PC-3 (cell line): ENCODE results near the gene SEC31B. TPM values are rescaled to one million over a fixed set of nuclear protein-coding genes. Genes with fewer than 3 reads are reported as not detected.
A peak's percentile ranks its signal among the peaks of the same experiment; 100 is the strongest.

Experiments
- ATAC-seq: fragments of 200-7000 bp; cut with Tn5 transposase; 2 replicates; pipeline ENCODE4 v1.9.1; 2020; ENCODE audit warnings: mild to moderate bottlenecking, moderate library complexity
- BruUV-seq: library from RNA; stranded (reverse); fragments of 400-500 nt; replicated peaks from 2 replicates; lab custom pipeline; 2021; lab: Mats Ljungman, UMichigan
- CTCF ChIA-PET: fragments of 300-600 bp; sonication (Branson Sonifier 250); formaldehyde crosslinking; loops from one replicate; lab custom pipeline; 2022; ENCODE audit warnings: antibody characterized with exemption; lab: Charles Lee
- POLR2A ChIA-PET: fragments of 300-600 bp; sonication (Branson Sonifier 250); formaldehyde crosslinking; loops from one replicate; lab custom pipeline; 2022; ENCODE audit warnings: antibody characterized with exemption; ENCODE audit not compliant: unreplicated experiment; lab: Charles Lee
- DNase-seq: peaks from one replicate; pipeline ENCODE4 v3.0.0-alpha.2; 2015
- H2AFZ ChIP-seq: fragments of 300-600 bp; sonication (generic); 2 replicates; pipeline ENCODE4 v1.6.0; 2016; ENCODE audit warnings: antibody characterized with exemption, low read length
- H3F3A ChIP-seq: fragments of 300-600 bp; sonication (generic); one replicate; pipeline ENCODE4 v1.6.0; 2017; ENCODE audit warnings: antibody characterized with exemption, low read length, control low read depth, mild to moderate bottlenecking; ENCODE audit not compliant: unreplicated experiment
- H3K27ac ChIP-seq: fragments of 300-600 bp; sonication (generic); 2 replicates; pipeline ENCODE4 v1.5.1; 2016; ENCODE audit warnings: mild to moderate bottlenecking, low read length
- H3K27me3 ChIP-seq: fragments of 300-600 bp; sonication (generic); 2 replicates; pipeline ENCODE4 v1.6.1; 2016; ENCODE audit warnings: low read length, mixed read lengths
- H3K36me3 ChIP-seq: fragments of 300-600 bp; sonication (generic); 2 replicates; pipeline ENCODE4 v1.6.1; 2016; ENCODE audit warnings: low read depth, mixed run types, low read length, mixed read lengths
- H3K4me1 ChIP-seq: fragments of 300-600 bp; sonication (generic); 2 replicates; pipeline ENCODE4 v1.5.1; 2016; ENCODE audit warnings: low read length; ENCODE audit not compliant: insufficient read depth
- H3K4me2 ChIP-seq: fragments of 300-600 bp; sonication (generic); 2 replicates; pipeline ENCODE4 v1.6.0; 2016; ENCODE audit warnings: low read length
- H3K4me3 ChIP-seq: fragments of 300-600 bp; sonication (generic); 2 replicates; pipeline ENCODE4 v1.5.1; 2016; ENCODE audit warnings: mild to moderate bottlenecking, low read length, mixed read lengths
- H3K79me2 ChIP-seq: fragments of 300-600 bp; sonication (generic); 2 replicates; pipeline ENCODE4 v1.6.1; 2017; ENCODE audit warnings: low read length, mixed read lengths
- H3K9ac ChIP-seq: fragments of 300-600 bp; sonication (generic); 2 replicates; pipeline ENCODE4 v1.6.0; 2016; ENCODE audit warnings: mild to moderate bottlenecking, low read length
- H3K9me2 ChIP-seq: fragments of 300-600 bp; sonication (generic); replicated peaks from 2 replicates; pipeline ENCODE4 v1.6.1; 2016; ENCODE audit warnings: mixed run types, low read length, mixed read lengths
- H3K9me3 ChIP-seq: fragments of 300-600 bp; sonication (generic); 2 replicates; pipeline ENCODE4 v1.6.1; 2016; ENCODE audit warnings: low read length, mixed read lengths
- H4K20me1 ChIP-seq: fragments of 300-600 bp; sonication (generic); 2 replicates; pipeline ENCODE4 v1.6.1; 2016; ENCODE audit warnings: low read length, mixed read lengths
- CTCF ChIP-seq: fragments of 300-600 bp; sonication (generic); conservative IDR thresholded peaks from 2 replicates; pipeline ENCODE4 v1.5.1; 2017; ENCODE audit warnings: antibody characterized with exemption, low read depth, mild to moderate bottlenecking, low read length
- EZH2 ChIP-seq: fragments of 300-600 bp; sonication (generic); IDR thresholded peaks from one replicate; pipeline ENCODE4 v1.6.1; 2017; ENCODE audit warnings: antibody characterized with exemption, mild to moderate bottlenecking, low read length; ENCODE audit not compliant: unreplicated experiment
- EZH2phosphoT487 ChIP-seq: fragments of 300-600 bp; sonication (generic); IDR thresholded peaks from 2 replicates; pipeline ENCODE4 v1.6.1; 2018; ENCODE audit warnings: mild to moderate bottlenecking, antibody characterized with exemption, low read length, borderline replicate concordance
- intact Hi-C: fragments of 100-400 bp; cut with micrococcal nuclease; formaldehyde crosslinking; loops from 2 replicates; pipeline ENCODE4 v1.9.0; 2023
- total RNA-seq: library from RNA; depleted of rRNA; stranded (reverse); fragments of >200 nt; gene quantifications from 2 replicates; pipeline ENCODE4 v1.2.3, GENCODE V29; 2014

The SEC31B gene
- total RNA-seq, 1 experiment from 2014 or later: 1.6 TPM

GRCh38 chr10:100508691-100509150, 10.9 kb downstream of the SEC31B start:
- Histone ChIP-seq H3K4me1 (peaks cover 5% of the 10 kb centered on the region; the same call in 1 of the 2 replicates), H3K9me2 (no peaks in the 10 kb centered on the region), H3K9ac (no peak overlapping the region), H2AFZ (no peak overlapping the region), H4K20me1 (no peaks in the 10 kb centered on the region), H3F3A (no peaks in the 10 kb centered on the region), H3K27ac (no peak overlapping the region), H3K9me3 (no peaks in the 10 kb centered on the region), H3K36me3 (no peaks in the 10 kb centered on the region; the same call in 1 of the 2 replicates), H3K4me2 (no peak overlapping the region), H3K27me3 (no peaks in the 10 kb centered on the region), H3K4me3 (no peak overlapping the region), H3K79me2 (no peaks in the 10 kb centered on the region)
- no TSS peak for BruUV-seq
- DNase-seq (peak; percentile 67), ATAC-seq (peak; percentile 79)
- CTCF ChIA-PET: interaction anchor here (0.5 to 2.6 kb wide), 9 partner anchors 10 to 370 kb away, joined by 3 to 15 read pairs (median 3); partner anchors contain the start of gene HIF1AN
- intact Hi-C loops: loop anchor here (1.0 to 2.0 kb wide), 2 partner anchors 74 to 170 kb away; no protein-coding TSS in a partner anchor
- POLR2A ChIA-PET: no interaction called here
- TF ChIP-seq EZH2phosphoT487 (no peak), CTCF (peak; percentile 68)

GRCh38 chr10:100508266-100508665, 11.4 kb downstream of the SEC31B start:
- H3K9ac ChIP-seq: no peak overlapping the region
- H3K79me2 ChIP-seq: no peaks in the 10 kb centered on the region
- no peaks in the 10 kb centered on the region; the same call in 1 of the 2 replicates for H3K36me3 ChIP-seq
- H3K9me2 ChIP-seq: no peaks in the 10 kb centered on the region
- H3K4me2 ChIP-seq: no peak overlapping the region
- POLR2A ChIA-PET: no interaction called here
- CTCF ChIA-PET: interaction anchor here (1.0 to 2.6 kb wide), 3 partner anchors 10 to 79 kb away, joined by 3 to 15 read pairs (median 3); no protein-coding TSS in a partner anchor
- intact Hi-C loops: loop anchor here (1.0 to 2.0 kb wide), 2 partner anchors 74 to 169 kb away; no protein-coding TSS in a partner anchor
- H4K20me1 ChIP-seq: no peaks in the 10 kb centered on the region
- TF ChIP-seq EZH2 (no peak), CTCF (no peak), EZH2phosphoT487 (no peak)
- H3K27ac ChIP-seq: no peak overlapping the region
- H2AFZ ChIP-seq: no peak overlapping the region
- no peak overlapping the region for H3K4me3 ChIP-seq
- no TSS peak for BruUV-seq
- H3K4me1 ChIP-seq: peaks cover 5% of the 10 kb centered on the region; the same call in 1 of the 2 replicates
- H3K9me3 ChIP-seq: no peaks in the 10 kb centered on the region
- ATAC-seq (no peak), DNase-seq (no peak)
- H3K27me3 ChIP-seq: no peaks in the 10 kb centered on the region
- no peaks in the 10 kb centered on the region for H3F3A ChIP-seq

DNA sequence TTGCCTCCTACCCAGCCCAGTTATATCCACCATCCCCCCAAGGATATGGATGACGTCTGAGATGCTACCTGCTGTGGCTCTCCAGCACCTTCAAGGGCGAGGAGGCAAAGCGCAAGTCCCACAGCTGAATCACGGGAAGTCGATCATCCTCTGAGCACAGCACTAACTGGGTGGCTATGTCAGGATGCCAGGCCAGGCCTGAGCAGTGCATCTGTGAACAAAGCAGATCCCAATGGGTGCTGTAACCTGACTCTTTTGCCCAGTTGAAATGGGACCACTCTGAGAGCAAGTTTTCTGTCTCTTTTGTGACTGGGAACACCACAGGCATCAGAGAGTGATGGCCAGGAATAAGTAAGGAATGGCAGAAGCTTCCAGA, 12.3 kb downstream of the SEC31B start:
- no peaks in the 10 kb centered on the region for H3K9me3 ChIP-seq
- ChIA-PET CTCF (no interaction called here), POLR2A (no interaction called here)
- ATAC-seq (no peak), DNase-seq (no peak)
- no peaks in the 10 kb centered on the region for H3K9me2 ChIP-seq
- H3K79me2 ChIP-seq: no peaks in the 10 kb centered on the region
- no TSS peak for BruUV-seq
- no peaks in the 10 kb centered on the region for H3K27me3 ChIP-seq
- H3K36me3 ChIP-seq: no peaks in the 10 kb centered on the region; the same call in 1 of the 2 replicates
- no peak overlapping the region for H3K27ac ChIP-seq
- H2AFZ ChIP-seq: no peak overlapping the region
- H3K4me2 ChIP-seq: no peak overlapping the region
- no peaks in the 10 kb centered on the region for H3F3A ChIP-seq
- H4K20me1 ChIP-seq: no peaks in the 10 kb centered on the region
- no peak overlapping the region for H3K4me3 ChIP-seq
- TF ChIP-seq CTCF: no peak
- TF ChIP-seq EZH2: no peak
- TF ChIP-seq EZH2phosphoT487: no peak
- intact Hi-C loops: no loop called here
- H3K4me1 ChIP-seq: peaks cover 5% of the 10 kb centered on the region; the same call in 1 of the 2 replicates
- H3K9ac ChIP-seq: no peak overlapping the region
